DMS53 (cell line): ENCODE data around the gene CEP89.
"Not testable (repeated sequence)": the region's sequence is repeated elsewhere in the genome, so short reads cannot be mapped to it uniquely, and the experiment has no call there.

Experiments used
- DNase-seq: peaks from one replicate; lab custom pipeline; 2025; lab: John Stamatoyannopoulos, UW

Gene CEP89

DNA sequence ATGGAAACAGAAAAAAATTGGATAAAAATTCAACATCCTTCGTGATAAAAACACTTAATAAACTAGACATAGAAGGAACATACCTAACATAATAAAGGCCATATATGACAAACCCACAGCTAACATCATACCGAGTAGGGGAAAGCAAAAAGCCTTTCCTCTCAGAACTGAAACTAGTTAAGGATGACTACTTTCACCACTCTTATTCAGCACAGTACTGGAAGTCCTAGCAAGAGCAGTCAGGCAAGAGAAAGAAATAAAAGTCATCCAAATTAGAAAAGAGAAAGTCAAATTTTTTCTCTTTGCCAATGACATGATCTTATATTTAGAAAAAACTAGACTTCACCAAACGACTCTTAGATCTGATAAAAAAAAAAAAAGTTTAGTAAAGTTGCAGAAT, 76.4 kb downstream of the CEP89 start:
- no peak for DNase-seq

GRCh38 chr19:32891609-32892008, 80.1 kb downstream of the CEP89 start:
- DNase-seq = no peak

- no peak for DNase-seq
Measured at GRCh38 chr19:32890841-32891240, 80.9 kb downstream of the CEP89 start.

DNA sequence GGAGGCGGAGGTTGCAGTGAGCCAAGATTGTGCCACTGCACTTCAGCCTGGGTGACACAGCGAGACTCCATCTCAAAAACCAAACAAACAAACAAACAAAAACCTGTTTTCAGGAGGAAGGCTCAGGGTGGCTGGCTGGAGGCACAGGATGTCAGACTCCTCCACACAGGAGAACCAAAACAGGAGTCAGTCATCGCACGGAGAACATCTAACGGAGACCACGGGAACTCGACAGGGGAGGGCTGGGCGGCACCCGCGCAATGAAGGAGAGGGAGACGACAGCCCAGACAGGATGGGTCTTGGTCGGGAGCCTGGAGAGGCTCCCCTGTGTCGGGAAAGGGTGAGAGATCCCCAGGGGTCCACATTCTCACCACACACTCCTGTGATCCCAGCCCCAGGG, 81.4 kb downstream of the CEP89 start:
- DNase-seq = no peak

GRCh38 chr19:32889137-32889934, 82.4 kb downstream of the CEP89 start:
- DNase-seq = no peak

DNA sequence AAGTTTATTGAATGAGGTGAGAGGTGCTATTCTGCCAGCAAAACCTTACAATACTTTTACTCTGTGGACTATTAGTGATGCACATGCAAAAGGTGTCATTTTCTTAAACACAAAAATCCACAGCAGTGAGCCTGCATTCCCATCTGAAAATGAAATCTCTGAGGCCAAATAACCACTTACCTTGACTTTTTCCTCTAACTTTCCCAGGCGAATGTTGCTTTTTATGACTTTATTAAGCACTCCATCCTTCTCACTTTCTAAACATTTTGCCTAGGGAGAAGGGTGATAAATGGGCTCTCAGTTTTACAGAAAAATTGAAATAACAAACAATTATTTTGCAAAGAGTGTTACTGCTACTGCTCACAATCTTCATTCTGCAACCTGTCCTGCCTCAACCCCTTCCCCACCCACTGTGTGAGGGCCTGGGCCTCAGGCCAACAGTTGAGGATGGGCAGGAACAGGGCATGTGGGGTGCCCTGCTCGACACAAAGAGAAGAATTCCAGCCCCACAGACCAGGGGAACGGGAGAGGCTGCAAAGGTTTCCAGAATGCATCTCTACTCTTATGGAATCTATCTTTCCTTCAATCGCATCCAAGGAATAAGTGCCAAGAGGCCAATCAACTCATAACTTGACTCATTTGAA, 84.1 kb downstream of the CEP89 start:
- no peak for DNase-seq

GRCh38 chr19:32886241-32886640, 85.5 kb downstream of the CEP89 start:
- no peak for DNase-seq

GRCh38 chr19:32885255-32885654, 86.5 kb downstream of the CEP89 start:
- not testable (repeated sequence) for DNase-seq

DNA sequence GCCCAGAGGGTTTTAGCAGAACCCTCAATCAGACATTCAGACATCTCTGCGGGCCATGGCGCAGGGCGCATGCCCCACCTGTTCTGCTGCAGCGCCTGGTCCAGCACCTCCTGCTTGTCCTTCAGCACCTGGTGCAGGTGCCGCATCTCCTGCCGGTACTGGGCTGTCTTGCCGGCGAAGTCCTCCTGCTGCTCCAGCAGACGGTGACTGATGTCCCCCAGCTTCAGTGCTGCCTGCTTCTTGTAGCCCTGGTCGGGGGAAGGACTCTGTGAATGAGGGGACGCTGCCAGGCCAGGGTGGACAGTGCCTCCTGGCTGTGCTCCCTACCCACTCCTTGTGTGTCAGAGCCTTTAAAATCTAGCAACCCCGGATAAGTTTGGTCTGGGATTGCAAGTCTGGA, 90.0 kb downstream of the CEP89 start:
- DNase-seq = no peak

DNA sequence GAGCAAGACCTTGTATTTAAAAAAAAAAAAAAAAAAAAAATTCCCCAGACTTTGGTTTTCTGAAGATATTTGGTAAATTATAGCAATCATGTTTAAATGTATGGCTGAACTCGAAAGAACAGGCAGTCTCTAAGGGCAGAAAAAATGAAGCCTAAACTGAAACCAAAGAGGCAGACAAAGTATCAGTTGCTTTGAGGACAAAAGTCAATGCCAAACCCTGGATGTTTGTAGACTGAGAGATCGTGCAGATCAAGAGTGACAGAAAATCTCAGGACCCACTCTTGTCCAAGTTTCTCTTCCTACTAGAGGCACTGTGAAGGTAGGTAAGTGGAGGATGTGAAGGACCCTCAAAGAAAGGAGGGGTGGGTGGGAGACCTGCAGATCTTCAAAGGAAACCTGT, 91.1 kb downstream of the CEP89 start:
- DNase-seq = no peak

- no peak for DNase-seq
Measured at GRCh38 chr19:32879741-32880140, 92.0 kb downstream of the CEP89 start.

GRCh38 chr19:32878988-32879387, 92.8 kb downstream of the CEP89 start:
- no peak for DNase-seq

GRCh38 chr19:32877977-32878745, 93.6 kb downstream of the CEP89 start:
- DNase-seq = no peak

- DNase-seq = no peak
Measured at GRCh38 chr19:32877323-32877912, 94.3 kb downstream of the CEP89 start.

GRCh38 chr19:32876919-32877285, 94.9 kb downstream of the CEP89 start:
- DNase-seq = no peak

DNA sequence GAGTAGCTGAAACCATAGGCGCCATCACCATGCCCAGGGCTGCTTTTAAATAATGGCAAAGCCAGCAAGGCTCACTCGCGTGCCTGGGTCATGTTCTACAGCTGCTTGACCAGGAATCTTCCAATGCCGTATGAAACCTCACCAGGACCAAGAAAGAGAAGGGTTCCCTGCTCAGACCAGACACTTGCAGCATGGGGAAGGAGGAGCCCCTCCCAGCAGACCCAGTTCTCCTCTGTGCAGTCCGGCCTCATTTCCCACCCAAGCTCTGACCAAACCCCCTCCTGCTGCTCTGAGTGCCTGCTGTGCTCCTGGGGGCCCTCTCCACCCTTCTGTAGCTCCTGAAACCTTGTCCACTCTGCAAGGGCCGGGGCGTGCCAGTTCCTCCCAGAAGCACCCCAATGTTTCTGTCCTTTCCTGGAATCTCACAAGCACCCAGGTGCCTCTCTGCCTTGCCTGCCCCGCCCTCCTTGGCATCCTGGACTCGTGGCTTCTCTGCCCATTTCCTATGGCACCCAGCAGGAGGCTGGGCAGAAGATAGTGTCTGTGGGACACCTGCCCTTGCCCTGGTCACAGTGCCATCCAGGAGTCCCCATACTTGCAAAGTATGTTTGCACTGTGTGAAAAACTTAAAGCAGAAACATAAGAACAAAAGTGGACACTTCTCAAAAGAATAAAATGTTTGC, 95.4 kb downstream of the CEP89 start:
- DNase-seq = no peak

DNA sequence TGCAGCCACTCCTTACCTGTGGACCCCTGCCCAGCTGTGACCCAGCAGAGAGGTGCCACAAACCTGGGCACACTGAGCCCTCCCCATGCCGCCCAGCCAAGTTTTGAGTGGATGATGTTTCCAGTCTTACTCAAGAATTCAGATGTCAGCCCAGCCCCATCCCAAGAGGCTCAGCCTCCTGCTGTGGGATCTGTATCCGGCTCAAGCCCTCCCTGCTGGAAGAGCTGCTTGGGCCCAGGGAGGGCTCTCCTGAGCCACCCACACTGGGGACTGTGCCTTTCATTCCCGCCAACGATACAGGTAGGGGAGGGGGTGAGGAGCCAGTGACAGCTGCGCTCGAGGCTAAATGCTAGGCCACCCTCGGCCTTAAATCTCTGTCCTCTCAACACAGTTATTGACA, 96.3 kb downstream of the CEP89 start:
- DNase-seq = no peak

GRCh38 chr19:32874605-32875004, 97.2 kb downstream of the CEP89 start:
- no peak for DNase-seq

GRCh38 chr19:32873247-32873959, 98.4 kb downstream of the CEP89 start:
- DNase-seq = no peak

DNA sequence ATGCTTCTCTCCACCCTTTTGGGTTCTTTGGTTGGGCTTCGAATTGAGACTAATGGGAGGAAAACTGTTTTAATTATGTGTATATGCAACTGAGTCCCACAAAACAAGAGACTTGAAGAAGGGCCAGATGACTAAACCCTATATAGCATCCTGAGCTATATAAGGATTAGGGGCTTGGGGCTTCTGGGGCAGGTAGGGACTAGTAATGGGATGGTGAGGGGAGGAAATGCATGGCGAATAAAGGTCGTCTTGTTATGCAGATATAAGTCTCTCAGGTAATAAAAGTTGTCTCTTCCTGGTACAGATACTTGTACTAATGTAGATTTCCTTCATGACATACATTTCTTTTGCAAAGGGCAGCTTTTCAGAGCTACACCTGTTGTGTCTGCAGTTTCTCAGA, 99.4 kb downstream of the CEP89 start:
- DNase-seq = no peak

DNA sequence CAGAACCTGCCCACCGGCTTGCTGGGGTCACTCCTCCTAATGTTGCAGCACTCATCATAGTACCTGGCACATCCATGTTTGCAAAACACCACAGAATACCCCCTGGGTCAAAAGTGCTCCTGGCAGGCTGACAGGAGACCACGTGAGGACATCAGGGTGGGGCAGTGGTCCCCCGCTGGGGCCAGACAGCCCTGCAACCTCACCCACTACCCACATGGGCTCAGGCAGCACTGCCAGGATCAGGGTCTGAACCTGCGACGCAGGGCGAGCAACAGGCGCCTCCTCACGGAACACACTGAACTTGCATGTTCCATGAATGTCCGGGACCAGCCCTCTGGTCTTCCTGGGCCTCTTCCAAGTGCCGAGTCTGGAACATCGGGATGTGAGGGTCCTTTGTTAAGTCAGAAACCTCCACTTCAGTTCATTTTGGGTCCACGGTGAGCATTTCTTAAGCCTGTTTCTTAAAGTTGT, 100.7 kb downstream of the CEP89 start:
- DNase-seq = no peak
